ENCODE measurements around the gene DNAJC10.
"Not testable (repeated sequence)": the region's sequence is repeated elsewhere in the genome, so short reads cannot be mapped to it uniquely, and the experiment has no call there.

DNA sequence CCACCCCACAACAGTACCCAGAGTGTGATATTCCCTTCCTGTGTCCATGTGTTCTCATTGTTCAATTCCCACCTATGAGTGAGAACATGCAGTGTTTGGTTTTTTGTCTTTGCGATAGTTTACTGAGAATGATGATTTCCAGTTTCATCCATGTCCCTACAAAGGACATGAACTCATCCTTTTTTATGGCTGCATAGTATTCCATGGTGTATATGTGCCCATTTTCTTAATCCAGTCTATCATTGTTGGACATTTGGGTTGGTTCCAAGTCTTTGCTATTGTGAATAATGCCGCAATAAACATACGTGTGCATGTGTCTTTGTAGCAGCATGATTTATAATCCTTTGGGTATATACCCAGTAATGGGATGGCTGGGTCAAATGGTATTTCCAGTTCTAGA lies 29.8 kb downstream of the DNAJC10 start:
- not testable (repeated sequence) for TF ChIP-seq MAX (IDR thresholded peaks at IDR 0.05; ENCODE audit: low read depth, low read length); MYC (IDR thresholded peaks at IDR 0.05; ENCODE audit: low read depth, low read length); POLR2A (IDR thresholded peaks at IDR 0.05; ENCODE audit: extremely low read depth, insufficient read length)
- TF ChIP-seq, protein P1, sequence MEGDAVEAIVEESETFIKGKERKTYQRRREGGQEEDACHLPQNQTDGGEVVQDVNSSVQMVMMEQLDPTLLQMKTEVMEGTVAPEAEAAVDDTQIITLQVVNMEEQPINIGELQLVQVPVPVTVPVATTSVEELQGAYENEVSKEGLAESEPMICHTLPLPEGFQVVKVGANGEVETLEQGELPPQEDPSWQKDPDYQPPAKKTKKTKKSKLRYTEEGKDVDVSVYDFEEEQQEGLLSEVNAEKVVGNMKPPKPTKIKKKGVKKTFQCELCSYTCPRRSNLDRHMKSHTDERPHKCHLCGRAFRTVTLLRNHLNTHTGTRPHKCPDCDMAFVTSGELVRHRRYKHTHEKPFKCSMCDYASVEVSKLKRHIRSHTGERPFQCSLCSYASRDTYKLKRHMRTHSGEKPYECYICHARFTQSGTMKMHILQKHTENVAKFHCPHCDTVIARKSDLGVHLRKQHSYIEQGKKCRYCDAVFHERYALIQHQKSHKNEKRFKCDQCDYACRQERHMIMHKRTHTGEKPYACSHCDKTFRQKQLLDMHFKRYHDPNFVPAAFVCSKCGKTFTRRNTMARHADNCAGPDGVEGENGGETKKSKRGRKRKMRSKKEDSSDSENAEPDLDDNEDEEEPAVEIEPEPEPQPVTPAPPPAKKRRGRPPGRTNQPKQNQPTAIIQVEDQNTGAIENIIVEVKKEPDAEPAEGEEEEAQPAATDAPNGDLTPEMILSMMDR (IDR thresholded peaks at IDR 0.05; ENCODE audit: low read depth, low read length): not testable (repeated sequence)
